ENCODE results near the gene ABCG2.

DNA sequence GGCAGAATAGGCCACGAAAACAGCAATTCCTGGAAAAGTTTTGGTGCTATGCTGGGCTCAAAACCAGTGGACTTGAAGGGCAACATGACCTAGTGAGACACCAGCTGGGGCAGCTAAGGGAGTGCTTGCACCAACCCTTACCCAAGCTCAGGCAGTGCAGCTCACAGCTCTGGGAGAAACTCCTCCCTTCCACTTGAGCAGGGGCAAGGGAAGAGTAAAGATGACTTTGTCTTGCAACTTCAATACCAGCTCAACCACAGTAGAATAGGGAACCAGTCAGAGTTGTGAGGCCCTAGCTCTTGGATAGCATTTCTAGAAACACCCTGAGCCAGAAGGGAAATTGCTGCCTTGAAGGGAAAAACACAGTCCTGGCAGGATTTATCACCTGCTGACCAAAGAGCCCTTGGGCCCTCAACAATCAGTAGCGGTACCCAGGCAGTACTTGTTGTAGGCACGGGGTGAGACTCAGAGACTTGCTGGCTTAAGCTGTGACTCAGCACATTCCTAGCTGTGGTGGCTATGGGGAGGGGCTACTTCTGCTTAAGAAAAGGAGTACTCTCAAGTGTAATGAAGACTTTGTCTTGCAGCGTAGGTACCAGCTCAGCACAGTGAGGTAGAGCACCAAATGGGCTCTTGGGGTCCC is 19.7 kb upstream of the ABCG2 start:
- TF ChIP-seq POLR2A (IDR thresholded peaks at IDR 0.05; ENCODE audit: low read depth, low read length) = no peak
- TF ChIP-seq POLR2AphosphoS5 (IDR thresholded peaks at IDR 0.05; ENCODE audit: low read depth, low read length) = no peak
- TF ChIP-seq TAF1 (IDR thresholded peaks at IDR 0.05; ENCODE audit: low read depth, low read length) = no peak
- no peak for TF ChIP-seq POU2F2 (IDR thresholded peaks at IDR 0.05; ENCODE audit: low read depth, low read length)
- TF ChIP-seq PAX5 (IDR thresholded peaks at IDR 0.05; ENCODE audit: insufficient read depth, low read length, severe bottlenecking) = no peak
